ENCODE data around the gene ABCF3. TPM values are rescaled to one million over a fixed set of nuclear protein-coding genes. Genes with fewer than 3 reads are reported as not detected.

The ABCF3 gene
- total and polyA plus RNA-seq, 2 of the 13 experiments (the other 11 are each of a cell fraction or from before 2014, with no cell fraction given) = 38.8 to 46.5 TPM

DNA sequence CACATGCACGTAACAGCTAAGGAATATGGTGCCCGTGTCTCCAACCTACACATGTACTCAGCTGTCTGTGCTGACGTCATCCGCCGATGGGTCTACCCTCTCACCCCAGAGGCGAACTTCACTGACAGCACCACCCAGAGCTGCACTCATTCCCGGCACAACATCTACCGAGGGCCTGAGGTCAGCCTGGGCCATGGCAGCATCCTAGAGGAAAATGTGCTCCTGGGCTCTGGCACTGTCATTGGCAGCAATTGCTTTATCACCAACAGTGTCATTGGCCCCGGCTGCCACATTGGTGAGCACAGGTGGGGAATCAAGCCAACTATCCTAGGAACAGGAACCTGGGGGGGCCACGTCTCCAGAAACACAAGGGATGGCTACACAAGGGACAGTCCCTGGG, 45.6 kb upstream of the ABCF3 start:
- Histone ChIP-seq H3K9ac (ENCODE audit: insufficient read depth, low read depth, low read length) (no peak overlapping the region), H3K27me3 (ENCODE audit: control insufficient read depth in 1 of 2, insufficient read depth in 2 of 2, low read length in 2 of 2) (no peaks in the 10 kb centered on the region; a peak in 1 of 5 replicates), H3K9me3 (ENCODE audit: low read length) (no peaks in the 10 kb centered on the region), H3K4me2 (ENCODE audit: low read depth, low read length) (no peak overlapping the region), H3K36me3 (replicated peaks in 1 of 2; ENCODE audit: control insufficient read depth in 1 of 2, insufficient read depth in 2 of 2, low read length in 2 of 2) (peaks cover 28 to 62% of the 10 kb centered on the region in 2 experiments), H3K27ac (ENCODE audit: extremely low read length, insufficient read depth, low read length) (no peak overlapping the region), H3K4me3 (replicated peaks in 1 of 3; ENCODE audit: insufficient read depth in 1 of 3, low read depth in 2 of 3, low read length in 3 of 3) (no peak overlapping the region), H4K20me1 (ENCODE audit: insufficient read depth, low read length) (no peaks in the 10 kb centered on the region), H2AFZ (ENCODE audit: low read length) (no peak overlapping the region), H3K79me2 (ENCODE audit: insufficient read depth, low read length) (peaks cover 28% of the 10 kb centered on the region), H3K4me1 (ENCODE audit: insufficient read depth, low read length) (peaks cover 17% of the 10 kb centered on the region)
- TF ChIP-seq ZMYM4 (CRISPR knock-in tag; IDR thresholded peaks at IDR 0.05) = no peak
- no peak for TF ChIP-seq NFYB (CRISPR knock-in tag; IDR thresholded peaks at IDR 0.05)
- TF ChIP-seq ZGPAT (CRISPR knock-in tag; IDR thresholded peaks at IDR 0.05) = no peak
- no peak for TF ChIP-seq DNMT3B (CRISPR knock-in tag; conservative IDR thresholded peaks at IDR 0.05)
- TF ChIP-seq, protein P1, sequence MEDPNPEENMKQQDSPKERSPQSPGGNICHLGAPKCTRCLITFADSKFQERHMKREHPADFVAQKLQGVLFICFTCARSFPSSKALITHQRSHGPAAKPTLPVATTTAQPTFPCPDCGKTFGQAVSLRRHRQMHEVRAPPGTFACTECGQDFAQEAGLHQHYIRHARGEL (CRISPR knock-in tag; IDR thresholded peaks at IDR 0.05) = no peak
- TF ChIP-seq ZNF282 (IDR thresholded peaks at IDR 0.05; ENCODE audit: partially characterized antibody) = no peak
- no peak for TF ChIP-seq ZNF572 (CRISPR knock-in tag; IDR thresholded peaks at IDR 0.05)
- no peak for TF ChIP-seq TEAD3 (CRISPR knock-in tag; optimal IDR thresholded peaks at IDR 0.05; ENCODE audit: borderline replicate concordance)
- no peak for TF ChIP-seq ZNF431 (CRISPR knock-in tag; IDR thresholded peaks at IDR 0.05; ENCODE audit: borderline replicate concordance, low read depth)
- no peak for TF ChIP-seq RARG (CRISPR knock-in tag; IDR thresholded peaks at IDR 0.05; ENCODE audit: low read depth)
- TF ChIP-seq ATF7-NPFF (CRISPR knock-in tag; IDR thresholded peaks at IDR 0.05; ENCODE audit: low read depth) = no peak
- no peak for TF ChIP-seq TCF12 (IDR thresholded peaks at IDR 0.05)
- no peak for TF ChIP-seq TCF12 (CRISPR knock-in tag; IDR thresholded peaks at IDR 0.05)
- no peak for TF ChIP-seq ZEB1 (IDR thresholded peaks at IDR 0.05; ENCODE audit: insufficient replicate concordance, low read depth)
- WGBS (ENCODE audit: low lambda C conversion rate) = 97% methylated on average over 3 of the region's 10 CpGs
- intact Hi-C loops (cut with micrococcal nuclease; ENCODE audit: unreplicated experiment) = no loop called here
- no TSS peak for BruUV-seq (replicated peaks)
- in situ Hi-C loops (cut with HindIII; ENCODE audit: extremely low pct_ligation_motif_present, low pct_unique_long_range_greater_than_20kb) = loop anchor here (25.0 kb wide), 1 partner anchor 253 kb away; the partner anchor contains the start of gene PARL
- ChIA-PET CTCF (ENCODE audit: low intra/inter-chr PET ratio, low total read pairs) (no interaction called here), POLR2A (no interaction called here)
- DNase-seq (ENCODE audit: low spot score) (no peak), FAIRE-seq (no peak), ATAC-seq (no peak)

Data from HepG2 (cell line).